Measurements from ENCODE around the gene ZAR1.

Gene ZAR1

GRCh38 chr4:48491514-48492176 lies 1.6 kb downstream of the ZAR1 start:
- H3K4me1 ChIP-seq (ENCODE audit: control insufficient read depth, insufficient read depth, low read length), result no peaks in the 10 kb centered on the region
- H3K4me2 ChIP-seq (ENCODE audit: low read length), result no peak overlapping the region
- H3K4me3 ChIP-seq (ENCODE audit: low read length), result no peak overlapping the region
- peaks cover 3% of the 10 kb centered on the region for H3K36me3 ChIP-seq (ENCODE audit: insufficient read depth, low read length)
- H3K27me3 ChIP-seq (ENCODE audit: control insufficient read depth, insufficient read depth, low read length), result peaks cover 57% of the 10 kb centered on the region
- no peak overlapping the region for H3K9ac ChIP-seq (ENCODE audit: low read depth, low read length)
- no peaks in the 10 kb centered on the region for H3K9me3 ChIP-seq (replicated peaks; ENCODE audit: low read length)

GRCh38 chr4:48493452-48494100 lies 3.5 kb downstream of the ZAR1 start:
- no peaks in the 10 kb centered on the region for H3K9me3 ChIP-seq (replicated peaks; ENCODE audit: low read length)

GRCh38 chr4:48495941-48496340 lies 5.9 kb downstream of the ZAR1 start:
- no peaks in the 10 kb centered on the region for H3K9me3 ChIP-seq (replicated peaks; ENCODE audit: low read length)
- no peaks in the 10 kb centered on the region for H3K4me1 ChIP-seq (ENCODE audit: control insufficient read depth, insufficient read depth, low read length)
- H3K4me3 ChIP-seq (ENCODE audit: low read length), result no peak overlapping the region
- no peak overlapping the region for H3K9ac ChIP-seq (ENCODE audit: low read depth, low read length)
- no peak overlapping the region for H3K4me2 ChIP-seq (ENCODE audit: low read length)
- H3K36me3 ChIP-seq (ENCODE audit: insufficient read depth, low read length), result peaks cover 18% of the 10 kb centered on the region
- H3K27me3 ChIP-seq (ENCODE audit: control insufficient read depth, insufficient read depth, low read length), result peaks cover 18% of the 10 kb centered on the region

More at GRCh38 chr4:48493452-48494100, 3.5 kb downstream of the ZAR1 start:
- Histone ChIP-seq H3K4me3 (ENCODE audit: low read length) (no peak overlapping the region), H3K27me3 (ENCODE audit: control insufficient read depth, insufficient read depth, low read length) (peaks cover 41% of the 10 kb centered on the region), H3K9ac (ENCODE audit: low read depth, low read length) (no peak overlapping the region), H3K4me2 (ENCODE audit: low read length) (no peak overlapping the region), H3K4me1 (ENCODE audit: control insufficient read depth, insufficient read depth, low read length) (no peaks in the 10 kb centered on the region), H3K36me3 (ENCODE audit: insufficient read depth, low read length) (peaks cover 6% of the 10 kb centered on the region)

GRCh38 chr4:48498895-48499294 lies 8.8 kb downstream of the ZAR1 start:
- no peaks in the 10 kb centered on the region for H3K27me3 ChIP-seq (ENCODE audit: control insufficient read depth, insufficient read depth, low read length)
- H3K4me3 ChIP-seq (ENCODE audit: low read length), result no peak overlapping the region
- peaks cover 18% of the 10 kb centered on the region for H3K36me3 ChIP-seq (ENCODE audit: insufficient read depth, low read length)
- no peaks in the 10 kb centered on the region for H3K4me1 ChIP-seq (ENCODE audit: control insufficient read depth, insufficient read depth, low read length)
- H3K4me2 ChIP-seq (ENCODE audit: low read length), result no peak overlapping the region
- no peak overlapping the region for H3K9ac ChIP-seq (ENCODE audit: low read depth, low read length)
- no peaks in the 10 kb centered on the region for H3K9me3 ChIP-seq (replicated peaks; ENCODE audit: low read length)

- no peaks in the 10 kb centered on the region for H3K4me1 ChIP-seq (ENCODE audit: control insufficient read depth, insufficient read depth, low read length)
- H3K36me3 ChIP-seq (ENCODE audit: insufficient read depth, low read length), result peaks cover 24% of the 10 kb centered on the region
- H3K9me3 ChIP-seq (replicated peaks; ENCODE audit: low read length), result no peaks in the 10 kb centered on the region
- H3K9ac ChIP-seq (ENCODE audit: low read depth, low read length), result no peak overlapping the region
- no peak overlapping the region for H3K4me3 ChIP-seq (ENCODE audit: low read length)
- no peaks in the 10 kb centered on the region for H3K27me3 ChIP-seq (ENCODE audit: control insufficient read depth, insufficient read depth, low read length)
- H3K4me2 ChIP-seq (ENCODE audit: low read length), result no peak overlapping the region
Observed at GRCh38 chr4:48499551-48500066, 9.6 kb downstream of the ZAR1 start.

GRCh38 chr4:48503233-48504025 lies 13.4 kb downstream of the ZAR1 start:
- Histone ChIP-seq H3K4me3 (ENCODE audit: low read length) (no peak overlapping the region), H3K4me1 (ENCODE audit: control insufficient read depth, insufficient read depth, low read length) (no peaks in the 10 kb centered on the region), H3K9ac (ENCODE audit: low read depth, low read length) (no peak overlapping the region), H3K4me2 (ENCODE audit: low read length) (no peak overlapping the region), H3K36me3 (ENCODE audit: insufficient read depth, low read length) (peaks cover 31% of the 10 kb centered on the region), H3K27me3 (ENCODE audit: control insufficient read depth, insufficient read depth, low read length) (no peaks in the 10 kb centered on the region), H3K9me3 (replicated peaks; ENCODE audit: low read length) (no peaks in the 10 kb centered on the region)

GRCh38 chr4:48504026-48504330 lies 13.9 kb downstream of the ZAR1 start:
- Histone ChIP-seq H3K4me1 (ENCODE audit: control insufficient read depth, insufficient read depth, low read length) (no peaks in the 10 kb centered on the region), H3K36me3 (ENCODE audit: insufficient read depth, low read length) (peaks cover 34% of the 10 kb centered on the region), H3K27me3 (ENCODE audit: control insufficient read depth, insufficient read depth, low read length) (no peaks in the 10 kb centered on the region), H3K4me3 (ENCODE audit: low read length) (no peak overlapping the region), H3K9ac (ENCODE audit: low read depth, low read length) (no peak overlapping the region), H3K4me2 (ENCODE audit: low read length) (no peak overlapping the region), H3K9me3 (replicated peaks; ENCODE audit: low read length) (no peaks in the 10 kb centered on the region)

- Histone ChIP-seq H3K9me3 (replicated peaks; ENCODE audit: low read length) (no peaks in the 10 kb centered on the region), H3K36me3 (ENCODE audit: insufficient read depth, low read length) (peaks cover 34% of the 10 kb centered on the region), H3K4me1 (ENCODE audit: control insufficient read depth, insufficient read depth, low read length) (no peaks in the 10 kb centered on the region), H3K4me3 (ENCODE audit: low read length) (no peak overlapping the region), H3K27me3 (ENCODE audit: control insufficient read depth, insufficient read depth, low read length) (no peaks in the 10 kb centered on the region), H3K9ac (ENCODE audit: low read depth, low read length) (no peak overlapping the region), H3K4me2 (ENCODE audit: low read length) (no peak overlapping the region)
Observed at GRCh38 chr4:48504352-48504751, 14.3 kb downstream of the ZAR1 start.

GRCh38 chr4:48506716-48507115 lies 16.7 kb downstream of the ZAR1 start:
- Histone ChIP-seq H3K9ac (ENCODE audit: low read depth, low read length) (no peak overlapping the region), H3K4me1 (ENCODE audit: control insufficient read depth, insufficient read depth, low read length) (no peaks in the 10 kb centered on the region), H3K4me3 (ENCODE audit: low read length) (no peak overlapping the region), H3K36me3 (ENCODE audit: insufficient read depth, low read length) (peaks cover 50% of the 10 kb centered on the region), H3K9me3 (replicated peaks; ENCODE audit: low read length) (no peaks in the 10 kb centered on the region), H3K27me3 (ENCODE audit: control insufficient read depth, insufficient read depth, low read length) (no peaks in the 10 kb centered on the region), H3K4me2 (ENCODE audit: low read length) (no peak overlapping the region)

GRCh38 chr4:48509543-48509942 lies 19.5 kb downstream of the ZAR1 start:
- Histone ChIP-seq H3K4me3 (ENCODE audit: low read length) (no peak overlapping the region), H3K4me1 (ENCODE audit: control insufficient read depth, insufficient read depth, low read length) (no peaks in the 10 kb centered on the region), H3K4me2 (ENCODE audit: low read length) (no peak overlapping the region), H3K27me3 (ENCODE audit: control insufficient read depth, insufficient read depth, low read length) (no peaks in the 10 kb centered on the region), H3K9me3 (replicated peaks; ENCODE audit: low read length) (no peaks in the 10 kb centered on the region), H3K36me3 (ENCODE audit: insufficient read depth, low read length) (peaks cover 69% of the 10 kb centered on the region), H3K9ac (ENCODE audit: low read depth, low read length) (no peak overlapping the region)

- Histone ChIP-seq H3K4me2 (ENCODE audit: low read length) (no peak overlapping the region), H3K4me3 (ENCODE audit: low read length) (no peak overlapping the region), H3K4me1 (ENCODE audit: control insufficient read depth, insufficient read depth, low read length) (no peaks in the 10 kb centered on the region), H3K9ac (ENCODE audit: low read depth, low read length) (no peak overlapping the region), H3K36me3 (ENCODE audit: insufficient read depth, low read length) (peaks cover 62% of the 10 kb centered on the region), H3K27me3 (ENCODE audit: control insufficient read depth, insufficient read depth, low read length) (no peaks in the 10 kb centered on the region), H3K9me3 (replicated peaks; ENCODE audit: low read length) (no peaks in the 10 kb centered on the region)
Observed at GRCh38 chr4:48518143-48518542, 28.1 kb downstream of the ZAR1 start.
